HuH-7.5 (cell line): Measurements from ENCODE around the gene ITGB2.
"Not testable (repeated sequence)": the region's sequence is repeated elsewhere in the genome, so short reads cannot be mapped to it uniquely, and the experiment has no call there.

Experiments used
- DNase-seq: peaks from one replicate; pipeline ENCODE4 v3.0.0; 2011; ENCODE audit warnings: low spot score

The ITGB2 gene

DNA sequence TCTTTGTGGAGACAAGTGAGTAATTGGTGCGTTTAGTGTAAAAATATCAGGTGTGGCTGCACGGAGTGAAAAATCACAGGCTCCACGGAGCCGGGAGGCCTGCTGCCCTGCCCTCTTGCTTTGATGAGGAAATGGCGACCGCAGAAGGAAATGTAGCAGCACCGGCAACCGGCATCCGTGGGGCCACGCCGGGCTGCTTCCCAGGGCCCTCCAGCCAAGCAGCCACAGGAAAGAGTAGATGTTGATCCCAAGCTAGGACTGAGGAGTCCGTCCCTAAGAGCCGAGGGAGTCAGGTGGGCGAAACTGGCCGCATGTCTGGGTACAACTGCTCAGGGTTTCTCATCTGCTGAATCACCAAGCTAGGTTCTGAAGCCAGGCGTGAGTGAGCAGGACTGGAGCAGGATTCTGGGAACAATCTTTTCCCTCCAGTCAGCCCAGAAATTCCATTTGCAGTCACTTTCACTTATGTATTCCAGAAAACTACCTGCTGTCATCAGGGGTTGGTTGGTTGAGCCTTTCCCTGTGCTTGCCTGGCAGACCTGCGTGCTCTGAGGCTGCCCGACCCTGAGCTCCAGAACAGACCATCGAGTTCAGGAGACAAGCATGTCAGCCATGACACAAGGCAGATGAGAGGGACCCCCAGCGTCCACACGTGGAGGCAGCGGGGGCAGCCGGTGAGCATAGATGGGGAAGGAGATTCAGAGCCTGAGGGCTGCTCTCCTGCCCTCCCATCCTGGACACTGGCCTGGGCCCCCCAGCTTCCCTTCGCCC, 5.8 kb upstream of the ITGB2 start:
- no peak for DNase-seq

- DNase-seq, result no peak
Observed at GRCh38 chr21:44925378-44925755, 4.7 kb upstream of the ITGB2 start.

DNA sequence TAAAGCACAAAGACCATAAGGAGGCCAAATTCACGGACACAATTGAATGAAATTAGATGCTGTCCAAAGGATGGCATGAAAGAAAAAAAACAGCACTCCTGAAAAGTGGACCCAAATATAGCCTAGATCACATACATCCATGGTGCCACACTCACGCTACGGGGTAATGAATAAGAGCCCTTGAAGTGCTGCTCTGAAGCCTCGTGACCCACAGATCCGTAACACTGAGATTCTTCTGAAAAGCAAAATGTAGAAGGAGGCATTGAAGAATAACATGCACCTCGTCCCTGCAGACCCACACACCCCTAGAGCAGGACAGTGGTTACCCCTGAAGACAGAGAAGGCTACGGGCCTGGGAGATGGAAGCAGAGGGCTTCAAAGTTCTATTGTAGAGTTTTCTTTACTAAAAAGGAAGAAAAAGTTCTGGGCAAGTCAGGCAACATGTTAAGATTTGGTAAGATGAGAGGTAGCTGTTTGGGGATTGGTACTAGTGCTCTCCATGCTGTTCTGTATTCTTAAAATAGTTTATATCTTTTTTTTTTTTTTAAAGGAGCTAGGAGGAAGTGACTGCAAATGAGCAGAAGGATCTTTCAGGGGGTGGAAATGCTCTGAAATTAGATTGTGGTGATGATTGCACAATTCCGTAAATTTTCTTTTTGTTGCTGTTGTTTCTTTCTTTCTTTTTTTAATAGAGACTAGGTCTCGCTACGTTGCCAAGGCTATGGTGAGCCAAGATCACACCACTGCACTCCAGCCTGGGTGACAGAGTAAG, 4.1 kb upstream of the ITGB2 start:
- no peak for DNase-seq

- no peak for DNase-seq
Observed at GRCh38 chr21:44923480-44924084, 2.9 kb upstream of the ITGB2 start.

GRCh38 chr21:44921928-44922327, 1.2 kb upstream of the ITGB2 start:
- DNase-seq, result no peak

DNA sequence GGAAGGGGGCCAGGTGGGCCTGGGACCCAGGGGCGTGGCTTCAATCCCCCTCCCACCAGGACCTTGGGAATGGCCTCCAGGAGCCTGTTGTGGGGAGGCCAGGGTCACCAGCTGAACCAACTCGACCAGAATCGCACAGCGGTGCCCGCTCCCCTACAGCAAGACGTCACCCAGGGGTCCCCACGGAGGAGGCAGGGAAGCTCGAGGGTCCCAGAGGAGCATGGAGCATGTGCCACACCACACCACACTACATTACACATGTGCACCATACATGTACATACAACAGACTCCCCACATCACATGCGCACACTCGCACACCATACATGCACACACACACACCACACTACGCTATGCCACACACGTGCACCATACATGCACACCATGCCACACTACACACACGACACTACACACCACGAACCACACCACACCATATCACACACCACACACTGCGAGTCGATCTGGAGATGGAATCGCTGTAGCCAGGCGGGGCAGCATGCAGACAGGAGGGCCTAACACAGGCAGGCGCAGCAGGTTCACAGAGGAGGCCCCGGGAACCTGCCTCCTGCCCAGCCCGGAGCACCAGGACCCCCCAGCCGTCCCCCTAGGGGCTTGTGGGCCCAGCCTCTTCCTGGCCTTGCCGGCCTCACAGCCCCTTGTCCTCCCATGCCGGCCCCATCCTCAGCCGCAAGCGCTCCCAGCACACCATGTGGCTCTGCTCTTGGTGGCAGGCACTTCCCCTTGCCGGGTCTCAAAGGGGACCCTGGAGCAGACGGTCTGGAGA, 596 bp downstream of the ITGB2 start:
- no peak for DNase-seq

- DNase-seq, result no peak
Observed at GRCh38 chr21:44919111-44919912, 1.4 kb downstream of the ITGB2 start.

DNA sequence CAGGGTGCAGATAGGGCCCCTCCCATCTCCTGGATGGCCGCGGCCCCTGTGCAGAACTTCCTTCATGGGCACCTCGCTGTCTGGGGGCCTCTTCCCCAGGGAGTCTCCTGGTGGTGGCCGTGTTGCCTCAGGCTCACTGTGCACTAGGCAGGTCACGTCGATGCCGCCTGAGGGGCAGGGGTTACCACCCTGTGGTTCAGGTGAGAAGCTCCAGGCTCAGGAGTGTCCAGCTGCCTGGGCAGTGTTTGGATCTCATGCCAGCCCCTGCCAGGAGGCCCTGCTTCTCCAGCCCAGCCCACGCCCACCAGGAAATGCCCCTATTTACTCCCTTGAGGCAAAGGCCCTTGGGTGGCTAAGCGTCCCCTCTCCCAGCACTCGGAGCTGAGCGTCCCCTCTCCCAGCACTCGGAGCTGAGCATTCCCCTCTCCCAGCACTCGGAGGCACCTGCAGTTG, 2.1 kb downstream of the ITGB2 start:
- no peak for DNase-seq

- DNase-seq, result no peak
Observed at GRCh38 chr21:44918107-44918470, 2.6 kb downstream of the ITGB2 start.

DNA sequence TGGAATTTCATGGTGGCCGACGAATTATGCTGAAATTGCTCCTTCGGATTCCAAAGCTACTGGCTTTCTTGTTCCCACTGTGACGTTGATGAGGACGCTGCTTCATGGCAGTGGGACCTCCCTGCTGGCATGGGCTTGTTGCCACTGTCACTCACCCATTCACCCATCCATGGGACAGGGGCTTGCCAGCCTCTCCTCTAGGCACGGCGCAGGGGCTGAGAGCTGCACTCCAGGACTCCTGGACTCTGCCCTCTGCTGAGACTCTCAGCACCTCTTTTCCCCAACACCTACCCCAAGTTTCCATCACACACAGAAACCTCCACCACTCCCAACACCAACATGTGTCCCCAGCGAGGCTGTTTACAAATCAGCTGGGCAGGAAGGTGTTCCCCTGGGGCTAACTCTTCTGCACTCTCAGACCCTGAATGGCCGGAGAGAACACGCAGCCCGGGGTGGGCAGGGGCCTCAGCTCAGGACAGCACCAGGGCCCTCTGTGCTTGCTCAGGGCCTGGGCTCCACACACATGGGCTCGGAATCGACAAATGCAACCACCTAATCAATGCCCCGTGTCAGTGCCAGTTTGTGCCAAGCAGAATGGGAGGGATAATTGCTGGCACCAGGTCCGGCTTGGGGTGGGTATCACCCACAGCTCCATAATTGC, 3.1 kb downstream of the ITGB2 start:
- no peak for DNase-seq

GRCh38 chr21:44916965-44917364, 3.7 kb downstream of the ITGB2 start:
- DNase-seq, result no peak

- DNase-seq, result no peak
Observed at GRCh38 chr21:44914176-44914874, 6.4 kb downstream of the ITGB2 start.

DNA sequence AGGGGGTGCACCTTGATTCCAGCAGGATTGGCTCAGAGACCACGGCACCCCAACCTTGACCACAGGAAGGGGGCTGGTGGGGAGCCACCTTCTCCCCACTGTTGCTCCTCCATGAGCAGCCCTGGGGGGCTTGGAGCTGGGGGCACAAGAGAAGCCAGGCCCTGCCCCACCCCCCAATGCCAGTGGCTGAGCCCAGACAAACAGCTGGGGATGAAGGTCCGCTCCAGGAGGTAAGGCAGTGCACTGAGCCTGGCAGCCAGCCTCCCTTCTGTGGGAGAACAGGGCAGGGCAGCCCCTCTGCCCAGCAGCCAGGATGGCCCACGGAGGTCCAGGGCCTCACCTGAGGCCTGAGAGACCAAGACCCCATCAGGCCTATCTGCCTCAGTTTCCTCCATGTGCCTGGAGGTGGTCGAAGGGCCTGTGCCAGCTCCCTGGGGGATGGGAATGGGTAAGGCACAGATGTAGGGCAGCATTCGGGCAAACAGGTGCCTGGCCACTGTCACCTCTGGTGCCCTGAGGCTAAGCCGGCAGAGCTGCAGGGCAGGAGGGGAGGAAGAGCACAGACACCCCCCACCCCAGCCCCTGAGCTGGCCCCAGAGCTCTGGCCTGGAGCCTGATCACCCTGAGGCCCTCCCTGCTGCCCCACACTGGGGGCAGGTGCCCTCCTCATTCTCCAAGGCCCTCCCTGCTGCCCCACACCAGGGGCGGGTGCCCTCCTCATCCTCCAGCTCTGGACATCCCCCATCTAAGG, 7.1 kb downstream of the ITGB2 start:
- no peak for DNase-seq

DNA sequence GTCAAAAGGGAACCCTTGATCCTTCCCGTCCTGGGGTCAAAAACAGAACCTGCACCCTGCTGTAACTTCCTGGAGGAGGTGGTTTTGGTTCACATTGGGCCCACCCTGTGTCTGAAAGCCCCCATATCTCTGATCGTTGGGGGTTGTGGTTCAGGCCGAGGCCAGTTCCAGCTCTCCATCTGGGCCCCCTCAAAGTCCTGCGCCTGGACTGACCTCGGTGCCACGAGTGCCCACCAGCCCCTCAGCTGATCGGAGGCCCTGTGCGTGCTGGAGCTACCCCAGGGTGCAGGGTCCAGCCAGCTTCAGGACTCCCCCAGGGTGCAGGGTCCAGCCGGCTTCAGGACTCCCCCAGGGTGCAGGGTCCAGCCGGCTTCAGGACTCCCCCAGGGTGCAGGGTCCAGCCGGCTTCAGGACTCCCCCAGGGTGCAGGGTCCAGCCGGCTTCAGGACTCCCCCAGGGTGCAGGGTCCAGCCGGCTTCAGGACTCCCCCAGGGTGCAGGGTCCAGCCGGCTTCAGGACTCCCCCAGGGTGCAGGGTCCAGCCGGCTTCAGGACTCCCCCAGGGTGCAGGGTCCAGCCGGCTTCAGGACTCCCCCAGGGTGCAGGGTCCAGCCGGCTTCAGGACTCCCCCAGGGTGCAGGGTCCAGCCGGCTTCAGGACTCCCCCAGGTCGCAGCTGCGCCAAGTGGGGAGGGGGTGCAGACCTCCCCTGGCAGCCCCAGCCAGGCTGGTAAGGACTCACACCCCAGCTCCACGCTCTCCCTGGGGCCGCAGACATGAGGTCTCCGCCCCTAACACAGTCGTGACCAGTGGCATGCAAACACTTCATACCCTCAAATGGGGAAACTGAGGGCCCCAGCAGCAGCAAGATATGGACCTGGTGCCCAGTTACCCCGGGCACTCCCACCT, 7.9 kb downstream of the ITGB2 start:
- DNase-seq, result not testable (repeated sequence)

GRCh38 chr21:44912158-44912473, 8.6 kb downstream of the ITGB2 start:
- no peak for DNase-seq

DNA sequence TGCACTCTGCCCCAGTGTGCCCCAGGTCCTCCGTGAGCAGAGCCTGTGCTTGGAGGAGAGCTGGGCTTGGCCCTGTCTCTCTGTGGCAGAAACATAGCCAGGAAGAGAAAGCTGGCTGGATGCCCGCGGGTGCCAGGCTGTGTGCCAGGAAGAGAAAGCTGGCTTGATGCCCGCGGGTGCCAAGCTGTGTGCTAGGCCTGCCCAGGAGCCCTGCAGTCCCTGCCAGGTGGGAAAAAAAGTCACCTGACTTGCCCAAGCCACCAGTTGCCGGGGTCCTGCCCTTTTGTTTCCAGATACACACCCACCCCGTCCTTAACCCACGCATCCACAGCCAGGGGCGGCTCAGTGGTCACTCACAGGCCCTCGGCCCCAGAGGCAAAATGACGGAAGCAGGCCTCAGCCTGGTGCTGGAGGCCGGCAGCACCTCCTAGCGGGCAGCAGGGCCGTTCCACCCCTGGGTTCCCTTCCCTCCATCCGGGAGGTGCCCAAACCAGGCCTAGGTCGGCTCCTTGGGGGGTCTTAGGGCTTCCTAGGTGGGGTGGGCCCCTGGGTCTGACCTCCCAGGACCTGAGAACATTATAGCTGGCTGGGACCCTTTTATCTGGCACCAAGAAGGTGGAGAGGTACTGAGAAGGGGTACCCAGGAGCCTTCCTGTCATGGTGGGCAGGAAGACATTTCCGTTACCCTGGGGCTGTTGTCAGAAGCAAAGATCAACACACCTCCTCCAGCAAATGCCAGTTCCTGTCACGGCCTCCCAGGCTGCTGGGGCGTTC, 9.1 kb downstream of the ITGB2 start:
- no peak for DNase-seq

- no peak for DNase-seq
Observed at GRCh38 chr21:44911068-44911383, 9.7 kb downstream of the ITGB2 start.
